ENCODE results near the gene MXD4. TPM values are rescaled to one million over a fixed set of nuclear protein-coding genes. Genes with fewer than 3 reads are reported as not detected.

MXD4 gene
- total RNA-seq, 1 donor, result 44.9 TPM

GRCh38 chr4:2288051-2288541 lies 26.2 kb upstream of the MXD4 start:
- no peak for DNase-seq (ENCODE audit: low read depth)
- no peak overlapping the region for H3K4me3 ChIP-seq (ENCODE audit: low read depth, low read length)
- TF ChIP-seq CTCF (IDR thresholded peaks at IDR 0.05; ENCODE audit: insufficient read depth, low read depth, low read length), result no peak

- TF ChIP-seq CTCF (IDR thresholded peaks at IDR 0.05; ENCODE audit: insufficient read depth, low read depth, low read length), result no peak
- no peak for DNase-seq (ENCODE audit: low read depth)
- H3K4me3 ChIP-seq (ENCODE audit: low read depth, low read length), result no peak overlapping the region
These were observed 25.6 kb upstream of the MXD4 start for GRCh38 chr4:2287594-2287915.

- peak; percentile 33 for DNase-seq (ENCODE audit: low read depth)
- no peak for TF ChIP-seq CTCF (IDR thresholded peaks at IDR 0.05; ENCODE audit: insufficient read depth, low read depth, low read length)
- no peak overlapping the region for H3K4me3 ChIP-seq (ENCODE audit: low read depth, low read length)
These were observed 25.1 kb upstream of the MXD4 start for GRCh38 chr4:2286904-2287593.

- H3K4me3 ChIP-seq (ENCODE audit: low read depth, low read length), result no peak overlapping the region
- no peak for TF ChIP-seq CTCF (IDR thresholded peaks at IDR 0.05; ENCODE audit: insufficient read depth, low read depth, low read length)
- no peak for DNase-seq (ENCODE audit: low read depth)
These were observed 23.9 kb upstream of the MXD4 start for GRCh38 chr4:2285613-2286381.

- no peak for TF ChIP-seq CTCF (IDR thresholded peaks at IDR 0.05; ENCODE audit: insufficient read depth, low read depth, low read length)
- no peak overlapping the region for H3K4me3 ChIP-seq (ENCODE audit: low read depth, low read length)
- peak; percentile 27 for DNase-seq (ENCODE audit: low read depth)
These were observed 23.2 kb upstream of the MXD4 start for GRCh38 chr4:2284934-2285612.

- H3K4me3 ChIP-seq (ENCODE audit: low read depth, low read length), result no peak overlapping the region
- no peak for TF ChIP-seq CTCF (IDR thresholded peaks at IDR 0.05; ENCODE audit: insufficient read depth, low read depth, low read length)
- no peak for DNase-seq (ENCODE audit: low read depth)
These were observed 22.4 kb upstream of the MXD4 start for GRCh38 chr4:2284161-2284933.

All from fibroblast of villous mesenchyme (primary cell).